WERI-Rb-1 (cell line): Measurements from ENCODE around the gene ACOX3.
A peak's percentile ranks its signal among the peaks of the same experiment; 100 is the strongest.

Source experiments
- DNase-seq: peaks from one replicate; pipeline ENCODE4 v3.0.0-alpha.2; 2020
- H3K27ac ChIP-seq: fragments of 250-450 bp; sonication (Bioruptor Pico); 2 replicates; pipeline ENCODE4 v1.5.1; 2020; ENCODE audit warnings: mild to moderate bottlenecking, moderate library complexity
- H3K27me3 ChIP-seq: fragments of 250-450 bp; sonication (Bioruptor Pico); 2 replicates; pipeline ENCODE4 v1.5.1; 2021; ENCODE audit warnings: mild to moderate bottlenecking, low read depth, moderate library complexity; ENCODE audit not compliant: insufficient read depth, severe bottlenecking
- H3K36me3 ChIP-seq: fragments of 250-450 bp; sonication (Bioruptor Pico); 2 replicates; pipeline ENCODE4 v1.5.1; 2020; ENCODE audit warnings: mild to moderate bottlenecking, moderate library complexity
- H3K4me3 ChIP-seq: 2 replicates; pipeline ENCODE4 v1.5.1; 2011; ENCODE audit warnings: low read depth, mild to moderate bottlenecking, control low read depth, low read length
- H3K9me3 ChIP-seq: fragments of 250-450 bp; sonication (Bioruptor Pico); 2 replicates; pipeline ENCODE4 v1.5.1; 2021; ENCODE audit warnings: mild to moderate bottlenecking, moderate library complexity; ENCODE audit not compliant: severe bottlenecking
- TF ChIP-seq, protein P1 (sequence below): IDR thresholded peaks from 2 replicates; pipeline ENCODE4 v1.5.1; 2011; ENCODE audit warnings: low read depth, mild to moderate bottlenecking, control low read depth, inconsistent platforms, low read length

The ACOX3 gene

DNA sequence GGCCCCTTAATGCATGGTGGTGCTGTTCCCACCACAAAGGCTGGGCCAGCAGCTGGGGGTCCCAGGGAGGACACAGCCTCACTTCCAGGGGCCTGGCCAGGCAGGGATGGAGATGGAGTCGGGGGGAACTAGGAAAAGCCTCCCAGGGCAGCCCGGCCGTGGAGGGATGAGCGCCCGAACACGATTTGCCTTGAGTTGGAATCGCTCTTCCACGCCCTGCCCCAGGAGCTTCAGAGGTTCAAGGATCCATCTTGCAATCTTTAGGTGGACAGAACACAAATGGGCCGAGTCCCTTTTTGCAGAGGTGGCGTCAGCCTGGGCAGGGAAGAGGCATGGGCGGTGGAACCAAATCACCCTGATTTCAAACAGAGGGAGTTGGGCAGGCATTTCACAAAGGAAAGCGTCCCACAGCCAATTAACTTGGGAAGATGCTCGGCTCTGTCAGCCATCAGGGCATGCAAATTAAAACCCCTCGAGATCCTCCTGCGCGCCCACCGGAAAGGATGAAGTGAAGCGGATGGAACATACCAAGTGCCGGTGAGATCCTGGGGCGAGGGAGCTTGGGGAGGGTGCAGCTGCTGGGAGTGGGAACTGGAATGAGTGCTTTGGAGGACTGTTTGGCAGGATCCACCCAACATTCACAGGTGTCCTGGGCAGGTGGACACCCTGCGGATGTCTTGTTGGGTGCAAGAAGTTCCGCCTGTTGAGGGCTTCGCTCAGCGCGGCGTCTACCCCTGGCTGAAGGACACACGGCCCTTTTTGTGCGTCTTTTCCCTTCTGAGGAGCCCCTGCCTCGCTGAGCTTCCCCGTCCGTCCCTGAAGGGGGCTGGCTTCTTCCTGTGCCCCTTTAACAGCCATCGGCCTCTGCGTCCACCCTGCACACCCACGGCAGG, 95.2 kb downstream of the ACOX3 start:
- Histone ChIP-seq H3K4me3 (no peak overlapping the region), H3K36me3 (no peaks in the 10 kb centered on the region), H3K27me3 (no peaks in the 10 kb centered on the region), H3K27ac (no peak overlapping the region), H3K9me3 (peaks cover 3% of the 10 kb centered on the region)
- TF ChIP-seq, protein P1, sequence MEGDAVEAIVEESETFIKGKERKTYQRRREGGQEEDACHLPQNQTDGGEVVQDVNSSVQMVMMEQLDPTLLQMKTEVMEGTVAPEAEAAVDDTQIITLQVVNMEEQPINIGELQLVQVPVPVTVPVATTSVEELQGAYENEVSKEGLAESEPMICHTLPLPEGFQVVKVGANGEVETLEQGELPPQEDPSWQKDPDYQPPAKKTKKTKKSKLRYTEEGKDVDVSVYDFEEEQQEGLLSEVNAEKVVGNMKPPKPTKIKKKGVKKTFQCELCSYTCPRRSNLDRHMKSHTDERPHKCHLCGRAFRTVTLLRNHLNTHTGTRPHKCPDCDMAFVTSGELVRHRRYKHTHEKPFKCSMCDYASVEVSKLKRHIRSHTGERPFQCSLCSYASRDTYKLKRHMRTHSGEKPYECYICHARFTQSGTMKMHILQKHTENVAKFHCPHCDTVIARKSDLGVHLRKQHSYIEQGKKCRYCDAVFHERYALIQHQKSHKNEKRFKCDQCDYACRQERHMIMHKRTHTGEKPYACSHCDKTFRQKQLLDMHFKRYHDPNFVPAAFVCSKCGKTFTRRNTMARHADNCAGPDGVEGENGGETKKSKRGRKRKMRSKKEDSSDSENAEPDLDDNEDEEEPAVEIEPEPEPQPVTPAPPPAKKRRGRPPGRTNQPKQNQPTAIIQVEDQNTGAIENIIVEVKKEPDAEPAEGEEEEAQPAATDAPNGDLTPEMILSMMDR = no peak
- no peak for DNase-seq

DNA sequence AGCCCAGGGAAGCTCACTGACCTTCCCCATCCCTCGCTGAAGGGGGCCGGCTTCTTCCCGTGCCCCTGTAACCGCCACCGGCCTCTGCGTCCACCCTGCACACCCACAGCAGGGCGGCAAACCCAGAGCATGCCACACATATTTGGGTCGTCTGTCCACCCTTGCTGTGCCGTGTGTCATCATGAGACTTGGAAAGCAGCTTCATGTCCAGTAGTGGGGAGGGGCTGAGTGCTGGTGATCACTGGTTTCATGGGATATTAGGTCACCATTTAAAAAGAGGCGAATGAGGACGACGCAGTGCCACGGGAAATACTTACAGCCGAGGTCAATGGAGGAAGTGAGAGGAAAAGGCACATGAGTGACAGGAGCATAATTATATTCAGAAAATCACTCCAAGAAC, 96.1 kb downstream of the ACOX3 start:
- no peaks in the 10 kb centered on the region for H3K27me3 ChIP-seq
- H3K36me3 ChIP-seq = no peaks in the 10 kb centered on the region
- H3K9me3 ChIP-seq = peaks cover 3% of the 10 kb centered on the region
- H3K27ac ChIP-seq = no peak overlapping the region
- no peak for DNase-seq
- no peak overlapping the region for H3K4me3 ChIP-seq
- TF ChIP-seq, protein P1 = no peak

DNA sequence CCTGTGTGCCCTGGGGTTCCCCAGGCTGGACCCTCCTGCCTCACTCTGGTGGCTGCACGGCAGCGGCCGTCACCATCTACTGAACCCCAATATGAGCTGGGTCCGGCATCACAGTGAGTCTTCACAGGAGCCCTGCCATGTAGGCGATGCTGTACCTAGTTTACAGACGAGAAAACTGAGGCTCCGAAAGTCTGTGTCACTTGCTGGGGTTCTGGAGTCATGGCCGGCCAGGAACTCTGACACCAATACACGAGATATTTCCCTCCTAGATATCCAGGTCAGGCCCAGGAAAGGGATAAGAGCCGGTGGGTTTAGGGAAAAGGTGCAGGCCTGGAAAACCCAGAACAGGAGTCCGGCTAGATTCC, 96.6 kb downstream of the ACOX3 start:
- no peaks in the 10 kb centered on the region for H3K27me3 ChIP-seq
- H3K27ac ChIP-seq = no peak overlapping the region
- TF ChIP-seq, protein P1 = no peak
- H3K4me3 ChIP-seq = no peak overlapping the region
- DNase-seq = no peak
- H3K9me3 ChIP-seq = peaks cover 3% of the 10 kb centered on the region
- H3K36me3 ChIP-seq = no peaks in the 10 kb centered on the region

DNA sequence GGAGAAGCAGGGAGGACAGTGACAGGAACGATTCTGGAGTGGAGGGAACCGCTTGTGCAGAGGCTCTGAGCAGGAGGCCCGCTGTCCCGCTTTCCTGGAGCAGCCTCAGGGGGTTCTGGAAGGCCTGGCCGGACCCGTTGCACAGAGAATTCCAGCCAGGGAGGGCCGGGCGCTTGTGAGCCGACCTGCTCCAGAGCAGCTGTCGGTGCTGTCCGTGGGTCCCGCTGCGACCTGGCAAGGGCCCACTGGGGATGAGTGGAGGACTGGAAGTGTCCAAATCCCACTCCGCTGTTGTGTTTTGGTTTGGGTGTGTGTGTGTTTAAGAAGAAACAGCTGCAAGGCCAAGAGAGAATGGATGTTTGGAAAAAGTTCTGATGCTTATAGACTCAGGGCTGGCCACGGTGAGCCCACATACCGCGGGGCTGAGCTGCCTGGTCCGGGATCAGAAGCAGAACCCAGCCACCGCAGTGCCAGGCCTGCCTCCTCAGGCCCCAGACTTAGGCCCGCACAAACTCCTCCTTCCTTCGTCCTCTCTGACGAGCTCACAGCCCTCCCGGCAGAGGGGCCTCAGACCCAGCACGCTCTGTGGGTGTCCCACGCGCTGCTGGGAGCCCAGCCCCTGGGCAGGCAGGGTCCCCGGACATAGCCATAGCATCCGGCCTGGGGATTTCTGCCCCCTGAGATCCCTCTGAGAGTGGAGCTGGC, 97.1 kb downstream of the ACOX3 start:
- no peak overlapping the region for H3K4me3 ChIP-seq
- H3K27ac ChIP-seq = no peak overlapping the region
- DNase-seq = no peak
- peaks cover 3% of the 10 kb centered on the region for H3K9me3 ChIP-seq
- no peaks in the 10 kb centered on the region for H3K27me3 ChIP-seq
- H3K36me3 ChIP-seq = no peaks in the 10 kb centered on the region
- TF ChIP-seq, protein P1 = no peak

DNA sequence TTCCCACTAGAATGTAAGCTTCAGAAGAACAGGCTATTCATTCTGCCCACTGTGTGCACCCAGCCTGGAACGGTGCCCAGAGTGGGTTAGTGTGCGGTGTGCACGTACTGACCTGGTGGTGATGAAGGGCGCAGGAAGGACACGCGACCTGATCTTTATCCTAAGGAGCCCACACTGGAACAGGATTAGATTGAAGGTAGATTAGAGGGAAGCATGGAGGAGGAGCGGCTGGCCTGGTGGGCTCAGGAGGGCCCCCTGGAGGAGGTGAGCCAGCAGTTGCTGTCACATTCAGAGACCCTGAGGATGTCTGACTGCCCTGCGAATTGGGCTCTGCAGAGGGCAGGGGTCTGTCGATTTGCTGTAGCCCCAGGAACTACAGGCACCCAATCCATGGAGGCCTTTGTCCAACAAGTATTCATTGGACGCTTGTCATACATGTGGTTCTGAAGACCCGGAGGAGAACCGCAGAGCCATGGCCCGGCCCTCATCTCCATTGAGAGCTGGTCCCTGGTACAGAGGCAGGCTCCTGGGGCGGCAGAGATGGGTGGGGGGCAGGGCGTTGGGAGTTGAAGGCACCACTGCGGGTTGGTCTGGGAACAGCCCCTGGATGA, 97.8 kb downstream of the ACOX3 start:
- peak overlapping the region; percentile 22 for H3K27ac ChIP-seq
- H3K36me3 ChIP-seq = no peaks in the 10 kb centered on the region
- peaks cover 3% of the 10 kb centered on the region for H3K9me3 ChIP-seq
- DNase-seq = peak; percentile 77
- H3K27me3 ChIP-seq = no peaks in the 10 kb centered on the region
- TF ChIP-seq, protein P1 = peak; percentile 87
- H3K4me3 ChIP-seq = no peak overlapping the region
